ENCODE measurements around the gene UVSSA. TPM values are rescaled to one million over a fixed set of nuclear protein-coding genes. Genes with fewer than 3 reads are reported as not detected.

UVSSA gene
- total and polyA plus RNA-seq, 2 donors (not counting 1 experiment from before 2014, with no cell fraction given) = 34.6 to 40.5 TPM

- Histone ChIP-seq H3K4me1 (ENCODE audit: control insufficient read depth in 2 of 2, insufficient read depth in 2 of 2, low read length in 2 of 2) (no peaks in the 10 kb centered on the region), H3K4me2 (replicated peaks; ENCODE audit: low read depth, low read length, poor library complexity, severe bottlenecking) (no peak overlapping the region), H3K27ac (ENCODE audit: low read length in 2 of 2) (no peak overlapping the region), H3K36me3 (replicated peaks in 1 of 2; ENCODE audit: control extremely low read depth in 1 of 2, control insufficient read depth in 1 of 2, extremely low read depth in 1 of 2, insufficient read depth in 2 of 2, low read length in 1 of 2) (peaks cover 0 to 29% of the 10 kb centered on the region in 2 experiments), H2AFZ (ENCODE audit: insufficient read depth, low read depth, low read length, poor library complexity, severe bottlenecking) (no peak overlapping the region), H3K4me3 (ENCODE audit: control extremely low read depth in 1 of 5, extremely low read depth in 1 of 5, insufficient read depth in 1 of 5, low read depth in 2 of 5, low read length in 4 of 5) (no peak overlapping the region), H4K20me1 (ENCODE audit: control insufficient read depth, insufficient read depth, low read length, poor library complexity, severe bottlenecking) (peaks cover 2% of the 10 kb centered on the region), H3K79me2 (ENCODE audit: control insufficient read depth, insufficient read depth, low read length) (no peaks in the 10 kb centered on the region), H3K27me3 (replicated peaks in 1 of 4; ENCODE audit: control extremely low read depth in 1 of 4, control insufficient read depth in 3 of 4, insufficient read depth in 4 of 4, low read length in 3 of 4) (no peaks in the 10 kb centered on the region), H3K9me3 (ENCODE audit: control extremely low read depth in 1 of 3, control insufficient read depth in 2 of 3, insufficient read depth in 1 of 3, low read length in 2 of 3) (no peaks in the 10 kb centered on the region), H3K9ac (ENCODE audit: low read length) (no peak overlapping the region)
- Mint-ChIP-seq H3K27ac (no peak overlapping the region), H3K4me3 (no peak overlapping the region), H3K4me1 (peaks cover 2% of the 10 kb centered on the region), H3K9me3 (ENCODE audit: insufficient read depth) (no peaks in the 10 kb centered on the region), H3K27me3 (no peaks in the 10 kb centered on the region)
- DNase-seq = no peak
- POLR2A ChIA-PET = no interaction called here
- no peak for ATAC-seq (ENCODE audit: low read depth)
- WGBS (ENCODE audit: insufficient coverage) = 96% methylated on average over 27 of the region's 27 CpGs
- TF ChIP-seq EZH2 (IDR thresholded peaks at IDR 0.05; ENCODE audit: borderline replicate concordance, insufficient read depth, low read depth, low read length, poor library complexity, severe bottlenecking) (no peak), CTCF (IDR thresholded peaks at IDR 0.05) (no peak)
- intact Hi-C loops (cut with micrococcal nuclease) = no loop called here
- CTCF ChIA-PET = interaction anchor here (0.7 to 7.7 kb wide), 6 partner anchors 10 to 541 kb away, joined by 3 to 102 read pairs (median 6); no protein-coding TSS in a partner anchor
Observed at GRCh38 chr4:1357356-1358248, 10.6 kb downstream of the UVSSA start.

Measured in B cell (primary cell).